Measurements from ENCODE around the gene C8A. TPM values are rescaled to one million over a fixed set of nuclear protein-coding genes. Genes with fewer than 3 reads are reported as not detected.

Gene C8A
- total and polyA plus RNA-seq, 3 donors from 2014 or later, result not detected

DNA sequence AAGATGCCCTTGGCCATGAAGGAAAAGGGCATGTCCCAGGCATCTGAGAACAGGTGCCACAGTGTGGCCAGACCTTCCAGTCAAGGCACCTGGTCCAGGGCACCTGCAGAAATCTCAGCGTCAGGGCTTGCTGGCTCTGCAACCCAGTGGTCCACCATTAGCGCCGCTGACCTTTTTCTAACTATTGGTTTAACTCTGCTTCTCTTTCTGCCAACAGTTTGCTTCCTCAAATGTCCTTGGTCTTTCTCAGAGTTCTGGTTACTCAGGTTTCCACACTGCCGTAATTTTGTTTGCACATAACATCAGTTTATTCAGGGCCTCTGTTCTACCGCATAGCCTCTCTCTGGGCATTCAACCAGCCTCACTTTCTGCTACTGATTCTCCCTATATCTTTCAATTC lies 18.9 kb upstream of the C8A start:
- no peaks in the 10 kb centered on the region for H3K9me3 ChIP-seq
- intact Hi-C loops (cut with DNase I; ENCODE audit: low total_unique reads), result loop anchor here (10.0 kb wide), 1 partner anchor 1319 kb away; no protein-coding TSS in a partner anchor
- TF ChIP-seq POLR2A (IDR thresholded peaks at IDR 0.05), result no peak
- TF ChIP-seq, protein P1, sequence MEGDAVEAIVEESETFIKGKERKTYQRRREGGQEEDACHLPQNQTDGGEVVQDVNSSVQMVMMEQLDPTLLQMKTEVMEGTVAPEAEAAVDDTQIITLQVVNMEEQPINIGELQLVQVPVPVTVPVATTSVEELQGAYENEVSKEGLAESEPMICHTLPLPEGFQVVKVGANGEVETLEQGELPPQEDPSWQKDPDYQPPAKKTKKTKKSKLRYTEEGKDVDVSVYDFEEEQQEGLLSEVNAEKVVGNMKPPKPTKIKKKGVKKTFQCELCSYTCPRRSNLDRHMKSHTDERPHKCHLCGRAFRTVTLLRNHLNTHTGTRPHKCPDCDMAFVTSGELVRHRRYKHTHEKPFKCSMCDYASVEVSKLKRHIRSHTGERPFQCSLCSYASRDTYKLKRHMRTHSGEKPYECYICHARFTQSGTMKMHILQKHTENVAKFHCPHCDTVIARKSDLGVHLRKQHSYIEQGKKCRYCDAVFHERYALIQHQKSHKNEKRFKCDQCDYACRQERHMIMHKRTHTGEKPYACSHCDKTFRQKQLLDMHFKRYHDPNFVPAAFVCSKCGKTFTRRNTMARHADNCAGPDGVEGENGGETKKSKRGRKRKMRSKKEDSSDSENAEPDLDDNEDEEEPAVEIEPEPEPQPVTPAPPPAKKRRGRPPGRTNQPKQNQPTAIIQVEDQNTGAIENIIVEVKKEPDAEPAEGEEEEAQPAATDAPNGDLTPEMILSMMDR (IDR thresholded peaks at IDR 0.05), result no peak
- no peak for DNase-seq
- WGBS, 2 donors, result 93 to 96% methylated on average over 5 of the region's 5 CpGs
- no peaks in the 10 kb centered on the region for H3K4me1 ChIP-seq
- H3K36me3 ChIP-seq (ENCODE audit: low read depth, missing control alignments), result no peaks in the 10 kb centered on the region
- no peak overlapping the region for H3K27ac ChIP-seq
- H3K27me3 ChIP-seq, result no peaks in the 10 kb centered on the region
- no peak overlapping the region for H3K4me3 ChIP-seq

DNA sequence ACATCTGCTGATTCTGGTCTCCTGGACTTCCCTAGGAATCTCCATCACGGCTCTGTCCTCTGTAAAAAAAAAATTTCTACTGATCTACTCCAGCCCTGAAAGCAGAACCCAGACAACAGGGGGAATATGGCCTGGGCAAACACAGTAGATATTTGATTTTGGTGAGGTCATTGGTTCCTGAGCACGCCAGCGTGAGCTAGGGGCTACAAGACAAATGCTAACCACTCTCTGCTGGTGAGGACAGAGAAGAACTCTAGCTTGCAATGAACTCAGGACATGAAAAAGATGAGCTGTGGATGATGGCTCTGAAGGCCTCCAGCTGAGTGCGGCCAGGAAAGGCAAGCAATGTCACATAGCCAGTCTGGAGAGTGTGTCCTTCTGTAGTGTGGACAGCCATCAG lies 18.2 kb upstream of the C8A start:
- intact Hi-C loops (cut with DNase I; ENCODE audit: low total_unique reads), result loop anchor here (10.0 kb wide), 1 partner anchor 1318 kb away; no protein-coding TSS in a partner anchor
- Histone ChIP-seq H3K27ac (no peak overlapping the region), H3K4me1 (no peaks in the 10 kb centered on the region), H3K4me3 (no peak overlapping the region), H3K9me3 (no peaks in the 10 kb centered on the region), H3K36me3 (ENCODE audit: low read depth, missing control alignments) (no peaks in the 10 kb centered on the region), H3K27me3 (no peaks in the 10 kb centered on the region)
- WGBS, 2 donors, result 89 to 92% methylated on average over 4 of the region's 4 CpGs
- no peak for DNase-seq
- TF ChIP-seq, protein P1 (IDR thresholded peaks at IDR 0.05), result no peak
- no peak for TF ChIP-seq POLR2A (IDR thresholded peaks at IDR 0.05)

DNA sequence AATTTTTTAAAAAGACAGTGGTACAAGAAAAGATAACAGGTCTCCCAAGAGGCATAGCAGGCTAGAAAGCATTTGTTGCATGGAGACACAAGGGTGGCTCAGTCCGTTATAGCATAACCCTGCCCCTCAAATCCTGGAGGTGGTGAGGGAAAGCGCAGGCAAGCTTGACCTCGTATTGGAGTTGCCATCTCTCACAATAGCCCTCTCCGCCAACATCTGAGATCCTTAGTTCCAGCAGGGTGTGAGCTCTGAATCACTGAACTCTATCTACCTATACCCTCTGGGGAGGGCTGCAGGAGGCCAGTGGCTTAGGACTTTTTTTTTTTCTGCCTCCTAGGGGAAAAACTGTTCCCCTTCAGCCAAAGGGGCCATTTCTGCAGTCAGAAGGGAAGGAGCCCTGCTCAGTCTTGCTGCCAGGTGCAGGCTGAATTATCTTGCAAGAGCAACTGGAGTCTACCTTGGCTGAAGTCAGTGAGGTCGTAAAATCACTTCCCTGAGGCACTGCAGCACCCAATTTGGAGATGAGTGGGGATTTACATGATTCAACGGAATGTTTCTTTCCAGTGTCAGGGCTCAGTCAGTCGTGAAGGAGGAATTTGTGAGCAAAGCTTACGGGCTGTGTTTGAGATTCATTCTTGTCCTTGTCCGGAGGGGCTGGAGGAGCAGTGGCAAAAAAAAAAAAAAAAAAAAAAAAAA lies 17.2 kb upstream of the C8A start:
- Histone ChIP-seq H3K27me3 (no peaks in the 10 kb centered on the region), H3K27ac (no peak overlapping the region), H3K9me3 (no peaks in the 10 kb centered on the region), H3K36me3 (ENCODE audit: low read depth, missing control alignments) (no peaks in the 10 kb centered on the region), H3K4me1 (no peaks in the 10 kb centered on the region), H3K4me3 (no peak overlapping the region)
- WGBS, 2 donors, result 74 to 75% methylated on average over 9 of the region's 9 CpGs
- TF ChIP-seq, protein P1 (IDR thresholded peaks at IDR 0.05), result no peak
- no peak for TF ChIP-seq POLR2A (IDR thresholded peaks at IDR 0.05)
- intact Hi-C loops (cut with DNase I; ENCODE audit: low total_unique reads), result loop anchor here (10.0 kb wide), 1 partner anchor 1317 kb away; no protein-coding TSS in a partner anchor
- no peak for DNase-seq

DNA sequence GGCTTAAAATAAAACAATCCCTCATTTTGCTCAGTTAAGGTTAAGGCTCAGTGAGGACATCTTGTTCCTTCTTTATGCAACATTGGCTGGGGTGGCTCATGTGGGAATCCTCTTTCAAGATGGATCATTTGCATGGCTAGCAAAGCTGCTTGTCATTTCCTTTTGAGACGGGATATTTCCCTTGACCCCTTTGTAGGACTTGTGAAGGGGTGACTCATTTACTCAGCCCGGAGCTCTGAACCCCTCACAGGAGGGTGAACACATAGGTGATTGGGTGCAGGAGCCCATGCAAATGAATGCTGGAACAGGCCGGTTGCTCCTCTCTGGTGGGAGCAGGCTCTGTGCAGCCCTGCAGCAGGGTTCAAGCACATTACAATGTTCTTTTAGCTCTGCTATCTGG lies 15.8 kb upstream of the C8A start:
- intact Hi-C loops (cut with DNase I; ENCODE audit: low total_unique reads), result loop anchor here (10.0 kb wide), 1 partner anchor 1316 kb away; no protein-coding TSS in a partner anchor
- Histone ChIP-seq H3K9me3 (no peaks in the 10 kb centered on the region), H3K4me1 (no peaks in the 10 kb centered on the region), H3K36me3 (ENCODE audit: low read depth, missing control alignments) (no peaks in the 10 kb centered on the region), H3K27ac (no peak overlapping the region), H3K4me3 (no peak overlapping the region), H3K27me3 (no peaks in the 10 kb centered on the region)
- 56 to 84% methylated on average over 2 to 3 of the region's 3 CpGs for WGBS, 2 donors
- TF ChIP-seq POLR2A (IDR thresholded peaks at IDR 0.05), result no peak
- TF ChIP-seq, protein P1 (IDR thresholded peaks at IDR 0.05), result no peak
- DNase-seq, result no peak

DNA sequence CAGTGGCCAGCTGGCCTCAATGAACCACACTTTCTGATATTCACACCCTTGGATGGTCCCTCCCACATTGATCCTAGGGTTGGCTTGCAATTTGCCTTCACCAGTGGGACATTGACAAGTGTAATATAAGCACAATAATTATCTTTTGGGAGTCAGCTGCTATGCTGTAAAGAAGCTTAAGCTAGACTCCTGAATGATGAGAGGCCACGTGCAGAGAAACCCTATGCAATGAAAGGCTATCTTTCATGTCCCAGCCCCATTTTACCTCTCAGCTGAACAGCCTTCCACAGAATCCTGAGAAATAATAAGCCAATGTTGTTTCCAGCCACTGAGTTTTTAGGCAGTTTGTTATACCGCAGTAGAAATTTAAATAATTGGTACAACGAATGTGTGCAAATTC lies 11.1 kb upstream of the C8A start:
- no peaks in the 10 kb centered on the region for H3K36me3 ChIP-seq (ENCODE audit: low read depth, missing control alignments)
- H3K27me3 ChIP-seq, result no peaks in the 10 kb centered on the region
- H3K9me3 ChIP-seq, result no peaks in the 10 kb centered on the region
- no peak overlapping the region for H3K27ac ChIP-seq
- intact Hi-C loops (cut with DNase I; ENCODE audit: low total_unique reads), result no loop called here
- TF ChIP-seq POLR2A (IDR thresholded peaks at IDR 0.05), result no peak
- TF ChIP-seq, protein P1 (IDR thresholded peaks at IDR 0.05), result no peak
- no peaks in the 10 kb centered on the region for H3K4me1 ChIP-seq
- no peak overlapping the region for H3K4me3 ChIP-seq
- 83 to 90% methylated on average over 3 of the region's 3 CpGs for WGBS, 2 donors
- no peak for DNase-seq
